Activated T-helper 2 cell treated with anti-CD3 and anti-CD28 coated beads, Interferon-gamma antibody, Interleukin-2, Interleukin-4, amounts not matched to agents 10 μg/mL and 5 μg/mL and 100 μg/mL, durations not matched to agents 14 hours and 24 hours and 36 hours (primary cell): Measurements from ENCODE around the gene AK9. TPM values are rescaled to one million over a fixed set of nuclear protein-coding genes. Genes with fewer than 3 reads are reported as not detected.
"Not testable (repeated sequence)": the region's sequence is repeated elsewhere in the genome, so short reads cannot be mapped to it uniquely, and the experiment has no call there.

ENCODE experiments used
- DNase-seq: peaks from one replicate; pipeline ENCODE4 v3.0.0; 2021; ENCODE audit warnings: low spot score
- H3K27ac Mint-ChIP-seq: one replicate; pipeline ENCODE4 v1.8.0; 2021; ENCODE audit warnings: mixed read lengths
- H3K27me3 Mint-ChIP-seq: one replicate; pipeline ENCODE4 v1.8.0; 2021; ENCODE audit warnings: low read depth, mixed read lengths
- H3K36me3 Mint-ChIP-seq: one replicate; pipeline ENCODE4 v1.8.0; 2021; ENCODE audit warnings: low read depth, mixed read lengths
- H3K4me1 Mint-ChIP-seq: one replicate; pipeline ENCODE4 v1.8.0; 2021; ENCODE audit warnings: low read depth, mixed read lengths
- H3K4me3 Mint-ChIP-seq: one replicate; pipeline ENCODE4 v1.8.0; 2021; ENCODE audit warnings: low read depth, mild to moderate bottlenecking, moderate library complexity, mixed read lengths
- H3K9me3 Mint-ChIP-seq: one replicate; pipeline ENCODE4 v1.8.0; 2021; ENCODE audit warnings: mixed read lengths
- intact Hi-C: fragments of 100-400 bp; cut with micrococcal nuclease; formaldehyde crosslinking; loops from one replicate; pipeline ENCODE4 v1.15.1; 2023
- total RNA-seq: library from RNA; stranded (reverse); gene quantifications from 2 replicates; pipeline ENCODE4 v1.2.3, GENCODE V29; 2022

AK9 gene
- 3.1 and 3.8 TPM in 2 replicates for total RNA-seq

DNA sequence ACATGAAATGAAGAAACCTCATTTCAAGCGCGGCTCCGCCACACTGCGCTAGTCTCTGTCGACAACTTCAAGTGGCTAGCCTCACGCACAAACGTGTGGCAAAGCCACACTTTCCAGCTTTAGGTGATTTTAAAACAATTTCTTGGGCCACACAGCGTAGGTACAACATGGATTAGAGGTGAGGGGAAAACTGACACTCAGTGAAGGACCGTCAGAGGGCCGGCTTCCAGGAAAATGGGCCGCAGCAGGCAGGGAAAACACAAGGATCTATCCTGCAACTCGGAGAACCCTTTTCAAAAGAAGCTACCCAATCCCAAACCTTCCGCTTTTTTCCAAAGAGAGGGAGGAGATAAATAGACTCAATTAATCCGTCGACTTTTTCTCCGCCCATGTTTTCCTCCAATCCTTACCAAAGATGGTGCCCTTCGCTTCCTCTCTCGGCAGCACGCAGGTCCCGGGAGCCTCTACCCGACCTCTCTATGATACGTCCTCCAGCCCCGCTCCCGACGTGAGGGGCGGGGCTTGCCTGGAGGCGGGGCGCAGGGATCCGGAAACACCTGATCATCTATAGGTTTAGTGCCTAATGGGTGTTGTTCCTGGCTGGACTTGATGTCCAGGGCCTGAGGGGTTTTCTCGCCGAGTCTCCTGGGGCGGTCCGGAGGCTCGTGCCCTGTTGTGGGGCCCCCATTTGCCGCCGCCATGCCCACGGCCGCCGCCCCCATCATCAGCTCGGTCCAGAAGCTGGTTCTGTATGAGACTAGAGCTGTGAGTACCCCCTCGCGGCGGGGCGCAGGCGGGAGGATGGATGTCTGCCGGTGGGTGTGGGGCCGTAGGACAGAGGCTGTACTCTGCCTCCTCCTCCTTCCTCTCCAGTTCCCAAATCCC, at the start of gene AK9, which contains the start of gene FIG4:
Gene AK9, minus strand, starts transcription at position 466 of the 885 bp plus-strand sequence. CDS start 15,457 bp downstream, outside the sequence.
Gene FIG4, plus strand, starts transcription at position 560 of the 885 bp plus-strand sequence. Its CDS starts 140 bp downstream, at position 700.
- Mint-ChIP-seq H3K36me3 (peaks cover 3% of the 10 kb centered on the region), H3K27me3 (peaks cover 10% of the 10 kb centered on the region), H3K9me3 (no peaks in the 10 kb centered on the region), H3K4me1 (peaks cover 26% of the 10 kb centered on the region), H3K27ac (peak within 1 kb of the TSS; percentile 86), H3K4me3 (peak within 1 kb of the TSS; percentile 96)
- peak; percentile 84 for DNase-seq
- intact Hi-C loops = loop anchor here (1.0 to 5.0 kb wide), 8 partner anchors 94 to 1132 kb away; partner anchors contain the start of genes CD164, CDC40, MICAL1 and ZBTB24

DNA sequence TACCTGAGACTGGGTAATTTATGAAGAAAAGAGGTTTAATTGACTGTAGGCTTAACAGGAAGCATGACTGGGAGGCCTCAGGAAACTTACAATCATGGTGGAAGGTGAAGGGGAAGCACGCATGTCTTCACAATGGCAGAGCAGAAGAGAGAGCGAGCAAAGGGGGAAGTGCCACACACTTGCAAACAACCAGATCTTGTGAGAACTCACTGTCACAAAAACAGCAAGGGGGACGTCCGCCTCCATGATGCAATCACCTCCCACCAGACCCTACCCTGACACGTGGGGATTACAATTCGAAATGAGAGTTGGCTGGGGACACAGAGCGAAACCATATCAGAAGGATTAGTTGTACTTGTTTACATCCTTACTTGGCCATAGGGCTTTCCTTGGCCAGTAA, 49.8 kb upstream of the AK9 start:
- no peaks in the 10 kb centered on the region for H3K4me1 Mint-ChIP-seq
- H3K4me3 Mint-ChIP-seq = no peak overlapping the region
- no peak for DNase-seq
- no peak overlapping the region for H3K27ac Mint-ChIP-seq
- H3K27me3 Mint-ChIP-seq = no peaks in the 10 kb centered on the region
- H3K9me3 Mint-ChIP-seq = no peaks in the 10 kb centered on the region
- intact Hi-C loops = no loop called here
- peaks cover 10% of the 10 kb centered on the region for H3K36me3 Mint-ChIP-seq

DNA sequence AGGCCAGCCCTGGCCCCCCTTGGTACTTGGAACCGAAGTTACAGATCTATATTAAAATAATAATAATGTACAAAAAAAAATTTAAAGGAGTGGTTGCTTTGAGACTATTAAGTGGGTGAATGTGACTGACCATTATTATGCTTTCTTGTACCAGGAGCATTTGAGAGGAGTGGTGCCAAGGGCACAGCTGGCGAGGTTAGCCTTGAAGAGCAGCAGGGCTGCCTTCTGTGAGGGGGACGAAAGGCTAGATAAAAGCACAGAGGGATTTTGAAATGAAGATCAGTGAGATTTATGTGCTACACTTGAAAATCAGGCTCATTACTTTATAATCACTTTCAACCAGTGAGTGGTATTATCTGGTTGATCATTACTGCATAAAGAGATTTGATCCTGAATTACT, 48.7 kb upstream of the AK9 start:
- no peak for DNase-seq
- intact Hi-C loops = no loop called here
- no peak overlapping the region for H3K27ac Mint-ChIP-seq
- no peaks in the 10 kb centered on the region for H3K27me3 Mint-ChIP-seq
- no peaks in the 10 kb centered on the region for H3K9me3 Mint-ChIP-seq
- peaks cover 17% of the 10 kb centered on the region for H3K36me3 Mint-ChIP-seq
- no peaks in the 10 kb centered on the region for H3K4me1 Mint-ChIP-seq
- no peak overlapping the region for H3K4me3 Mint-ChIP-seq

DNA sequence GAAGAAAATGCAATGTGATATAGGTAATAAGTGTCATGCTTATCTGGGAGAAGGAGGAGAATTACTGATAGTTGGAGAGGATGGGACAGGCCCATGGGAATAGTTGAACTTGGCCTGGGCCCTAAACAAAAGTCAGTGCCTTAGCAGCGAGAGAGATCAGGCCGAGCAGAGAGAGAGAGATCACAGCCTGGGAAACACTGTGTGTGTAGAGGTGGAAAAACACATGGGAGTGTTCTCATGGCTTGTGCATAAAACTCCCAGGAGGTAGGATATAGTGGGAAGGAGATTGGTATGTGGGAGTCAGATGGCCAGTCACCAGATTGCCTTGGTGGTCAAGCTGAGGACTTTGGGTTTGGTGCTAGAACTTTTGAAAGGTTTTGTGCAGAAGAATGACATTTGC, 47.7 kb upstream of the AK9 start:
- Mint-ChIP-seq H3K36me3 (peaks cover 17% of the 10 kb centered on the region), H3K4me1 (no peaks in the 10 kb centered on the region), H3K27ac (no peak overlapping the region), H3K4me3 (no peak overlapping the region), H3K27me3 (no peaks in the 10 kb centered on the region), H3K9me3 (no peaks in the 10 kb centered on the region)
- no peak for DNase-seq
- intact Hi-C loops = no loop called here

DNA sequence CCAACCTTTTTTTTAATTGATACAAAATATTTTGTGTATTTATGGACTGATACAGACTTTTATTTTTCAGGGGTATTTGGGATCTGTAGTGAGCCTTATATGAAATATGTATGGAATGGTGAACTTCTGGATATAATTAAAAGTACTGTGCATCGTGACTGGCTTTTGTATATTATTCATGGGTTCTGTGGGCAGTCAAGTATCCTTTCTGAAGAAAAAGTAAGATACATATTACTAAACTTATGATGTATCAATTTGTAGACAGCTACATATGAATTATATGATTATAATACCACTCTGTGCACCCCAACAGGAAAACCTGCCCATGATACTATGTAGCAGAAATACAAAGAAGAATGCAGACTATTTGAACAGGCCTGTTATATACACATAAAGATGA, 47.3 kb upstream of the AK9 start:
- no peak overlapping the region for H3K27ac Mint-ChIP-seq
- no peak overlapping the region for H3K4me3 Mint-ChIP-seq
- DNase-seq = no peak
- H3K27me3 Mint-ChIP-seq = no peaks in the 10 kb centered on the region
- no peaks in the 10 kb centered on the region for H3K4me1 Mint-ChIP-seq
- H3K36me3 Mint-ChIP-seq = peaks cover 17% of the 10 kb centered on the region
- H3K9me3 Mint-ChIP-seq = no peaks in the 10 kb centered on the region
- intact Hi-C loops = no loop called here

DNA sequence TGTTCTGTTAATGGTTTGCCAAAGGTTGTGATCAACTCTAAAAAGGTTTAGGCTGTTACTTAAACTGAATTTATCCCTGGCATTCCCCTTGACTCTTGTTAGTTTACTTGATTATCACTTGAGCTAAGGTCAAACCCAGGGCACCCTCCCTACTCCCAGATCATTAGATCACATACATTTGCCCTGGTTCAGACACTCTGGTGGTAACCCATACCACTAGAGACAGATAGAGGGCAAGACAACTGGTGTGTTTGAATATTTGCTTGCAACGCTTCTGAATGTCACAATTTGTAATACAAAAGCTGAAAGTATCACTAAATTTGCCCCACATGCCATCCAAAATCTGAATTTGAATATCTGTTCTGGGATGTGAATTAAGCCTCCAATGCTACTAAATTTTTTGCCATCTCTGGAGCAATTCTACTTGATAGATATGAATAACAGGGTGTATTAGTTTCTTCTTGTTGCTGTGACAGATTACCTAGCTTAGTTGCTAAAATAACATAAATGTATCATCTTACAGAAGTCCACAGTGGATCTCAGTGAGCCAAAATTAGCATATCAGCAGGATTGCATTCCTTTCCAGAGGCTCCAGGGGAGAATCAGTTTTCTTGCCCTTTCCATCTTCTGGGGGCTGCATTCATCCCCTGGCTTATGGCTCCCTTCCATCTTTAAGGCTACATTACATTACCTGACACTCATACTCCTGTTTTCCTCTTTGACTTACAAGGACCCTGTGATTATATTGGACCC, 45.4 kb upstream of the AK9 start:
- H3K4me3 Mint-ChIP-seq = no peak overlapping the region
- H3K4me1 Mint-ChIP-seq = no peaks in the 10 kb centered on the region
- peaks cover 17% of the 10 kb centered on the region for H3K36me3 Mint-ChIP-seq
- H3K27me3 Mint-ChIP-seq = no peaks in the 10 kb centered on the region
- H3K9me3 Mint-ChIP-seq = no peaks in the 10 kb centered on the region
- no peak overlapping the region for H3K27ac Mint-ChIP-seq
- no peak for DNase-seq
- intact Hi-C loops = no loop called here

DNA sequence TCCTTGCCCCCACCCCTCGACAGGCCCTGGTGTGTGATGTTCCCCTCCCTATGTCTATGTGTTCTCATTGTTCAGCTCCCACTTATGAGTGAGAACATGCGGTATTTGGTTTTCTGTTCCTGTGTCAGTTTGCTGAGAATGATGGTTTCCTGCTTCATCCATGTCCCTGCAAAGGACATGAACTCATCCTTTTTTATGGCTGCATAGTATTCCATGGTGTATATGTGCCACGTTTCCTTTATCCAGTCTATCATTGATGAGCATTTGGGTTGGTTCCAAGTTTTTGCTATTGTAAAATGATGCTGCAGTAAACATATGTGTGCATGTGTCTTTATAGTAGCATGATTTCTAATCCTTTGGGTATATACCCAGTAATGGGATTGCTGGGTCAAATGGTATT, 34.2 kb upstream of the AK9 start:
- H3K27me3 Mint-ChIP-seq, H3K27ac Mint-ChIP-seq, intact Hi-C loops, H3K4me3 Mint-ChIP-seq, DNase-seq, H3K9me3 Mint-ChIP-seq, H3K36me3 Mint-ChIP-seq, H3K4me1 Mint-ChIP-seq: not testable (repeated sequence)

DNA sequence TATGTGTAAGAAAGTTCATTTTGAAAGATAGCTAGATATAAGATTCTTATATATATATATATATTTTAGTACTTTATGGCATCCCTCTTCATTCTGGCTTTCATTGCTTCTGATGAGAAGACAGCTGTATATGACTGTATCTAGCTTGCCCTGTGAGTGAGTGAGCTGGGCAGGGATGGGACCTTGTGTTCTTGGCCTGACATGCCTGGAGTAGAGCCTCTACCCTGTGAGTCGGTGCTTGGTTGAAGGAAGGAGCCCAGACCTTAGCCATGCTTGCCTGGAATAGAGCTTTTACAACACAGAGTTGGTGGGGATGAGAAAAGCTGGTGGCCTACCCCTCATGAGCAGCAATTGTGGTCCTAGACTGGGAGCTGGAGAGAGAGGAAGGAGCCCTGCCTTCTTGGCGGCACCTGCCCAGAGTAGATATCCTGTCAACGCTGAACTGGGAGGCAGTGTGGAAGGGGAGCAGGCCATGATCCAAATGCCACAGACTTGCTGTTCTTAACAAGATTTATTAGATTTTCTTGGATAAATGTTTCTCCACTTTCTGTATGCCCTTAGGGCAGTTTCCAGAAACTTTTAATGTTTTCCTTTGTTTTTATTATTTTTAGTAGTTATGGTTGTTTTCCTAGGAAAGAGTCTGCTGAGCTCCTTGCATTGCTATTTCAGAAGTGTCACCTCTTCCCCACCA, 31.7 kb upstream of the AK9 start:
- Mint-ChIP-seq H3K9me3 (peaks cover 6% of the 10 kb centered on the region), H3K27ac (no peak overlapping the region), H3K4me1 (no peaks in the 10 kb centered on the region), H3K27me3 (no peaks in the 10 kb centered on the region), H3K4me3 (no peak overlapping the region), H3K36me3 (peaks cover 2% of the 10 kb centered on the region)
- intact Hi-C loops = no loop called here
- DNase-seq = no peak

DNA sequence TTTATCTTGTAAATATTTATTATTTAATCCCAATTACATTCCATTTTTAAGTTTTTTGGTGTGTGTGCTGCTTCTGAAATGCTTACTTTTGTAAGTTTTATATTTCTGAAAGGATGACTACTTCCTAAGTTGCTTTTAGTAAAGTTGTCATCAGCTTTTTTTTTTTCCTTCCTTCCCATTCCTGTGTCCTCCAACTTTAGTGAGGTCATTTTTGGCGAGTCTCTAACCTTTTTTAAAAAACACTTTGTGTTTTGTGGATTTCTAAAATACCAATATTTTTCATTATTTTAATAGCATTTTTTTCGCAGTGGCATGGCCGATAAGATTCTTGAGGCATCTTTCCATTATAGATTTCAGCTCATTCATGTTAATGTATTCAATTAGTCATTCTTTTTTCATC, 31.0 kb upstream of the AK9 start:
- no peak for DNase-seq
- H3K4me1 Mint-ChIP-seq = no peaks in the 10 kb centered on the region
- H3K27ac Mint-ChIP-seq = no peak overlapping the region
- H3K9me3 Mint-ChIP-seq = peaks cover 6% of the 10 kb centered on the region
- H3K27me3 Mint-ChIP-seq = no peaks in the 10 kb centered on the region
- intact Hi-C loops = no loop called here
- peaks cover 2% of the 10 kb centered on the region for H3K36me3 Mint-ChIP-seq
- H3K4me3 Mint-ChIP-seq = no peak overlapping the region

DNA sequence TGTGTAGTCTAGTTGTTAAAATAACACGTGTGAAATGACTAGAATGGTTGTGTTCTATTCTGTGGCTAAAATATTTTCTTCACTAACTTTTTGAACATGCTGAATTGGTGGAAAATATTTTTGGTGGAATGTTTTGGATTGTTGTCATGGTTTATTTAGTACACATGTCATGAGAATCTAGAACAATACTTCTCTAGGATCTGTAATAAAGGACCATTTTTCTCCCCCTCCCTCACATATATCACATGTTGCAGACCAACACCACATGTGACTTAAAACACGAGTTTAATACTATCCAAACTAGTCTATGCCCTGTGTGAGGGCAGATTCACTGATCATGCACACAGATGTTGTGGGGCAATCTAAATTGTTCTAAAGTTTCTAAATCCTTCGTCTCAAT, 29.3 kb upstream of the AK9 start:
- Mint-ChIP-seq H3K27ac (no peak overlapping the region), H3K9me3 (no peaks in the 10 kb centered on the region), H3K4me3 (no peak overlapping the region), H3K27me3 (no peaks in the 10 kb centered on the region), H3K4me1 (no peaks in the 10 kb centered on the region), H3K36me3 (peaks cover 2% of the 10 kb centered on the region)
- no peak for DNase-seq
- intact Hi-C loops = no loop called here

DNA sequence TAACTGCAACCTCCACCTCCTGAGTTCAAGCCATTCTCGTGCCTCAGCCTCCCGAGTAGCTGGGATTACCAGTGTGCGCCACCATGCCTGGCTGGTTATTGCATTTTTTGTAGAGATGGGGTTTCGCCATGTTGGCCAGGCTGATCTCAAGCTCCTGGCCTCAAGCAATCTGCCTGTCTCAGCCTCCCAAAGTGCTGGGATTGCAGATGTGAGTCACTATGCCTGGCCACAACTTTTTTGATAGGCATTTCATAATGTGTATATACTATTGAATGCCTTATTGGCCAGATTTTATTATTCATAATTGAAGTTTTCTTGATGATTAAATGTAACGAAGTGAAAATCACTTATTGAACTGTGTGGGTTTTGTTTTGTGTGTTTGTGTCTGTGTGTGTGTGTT, 28.0 kb upstream of the AK9 start:
- DNase-seq = no peak
- no peaks in the 10 kb centered on the region for H3K4me1 Mint-ChIP-seq
- H3K27ac Mint-ChIP-seq = no peak overlapping the region
- H3K27me3 Mint-ChIP-seq = no peaks in the 10 kb centered on the region
- no peaks in the 10 kb centered on the region for H3K9me3 Mint-ChIP-seq
- no peak overlapping the region for H3K4me3 Mint-ChIP-seq
- no peaks in the 10 kb centered on the region for H3K36me3 Mint-ChIP-seq
- intact Hi-C loops = no loop called here

DNA sequence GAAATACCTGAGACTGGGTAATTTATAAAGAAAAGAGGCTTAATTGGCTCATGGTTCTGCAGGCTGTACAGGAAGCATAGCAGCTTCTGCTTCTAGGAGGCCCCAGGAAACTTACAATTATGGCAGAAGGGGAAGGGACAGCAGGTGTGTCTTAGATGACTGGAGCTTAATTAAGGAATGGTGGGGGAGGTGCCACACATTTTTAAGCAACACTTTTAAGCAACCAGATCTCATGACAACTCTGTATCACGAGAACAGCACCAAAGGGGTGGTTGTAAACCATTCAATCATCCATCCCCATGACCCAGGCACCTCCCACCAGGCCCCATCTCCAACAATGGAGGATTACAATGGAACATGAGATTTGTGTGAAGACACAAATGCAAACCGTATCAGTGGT, 27.0 kb upstream of the AK9 start:
- intact Hi-C loops = no loop called here
- Mint-ChIP-seq H3K4me3 (no peak overlapping the region), H3K4me1 (no peaks in the 10 kb centered on the region), H3K36me3 (no peaks in the 10 kb centered on the region), H3K27me3 (no peaks in the 10 kb centered on the region), H3K27ac (no peak overlapping the region), H3K9me3 (no peaks in the 10 kb centered on the region)
- no peak for DNase-seq
